ENCODE measurements around the gene OSBPL8.

DNA sequence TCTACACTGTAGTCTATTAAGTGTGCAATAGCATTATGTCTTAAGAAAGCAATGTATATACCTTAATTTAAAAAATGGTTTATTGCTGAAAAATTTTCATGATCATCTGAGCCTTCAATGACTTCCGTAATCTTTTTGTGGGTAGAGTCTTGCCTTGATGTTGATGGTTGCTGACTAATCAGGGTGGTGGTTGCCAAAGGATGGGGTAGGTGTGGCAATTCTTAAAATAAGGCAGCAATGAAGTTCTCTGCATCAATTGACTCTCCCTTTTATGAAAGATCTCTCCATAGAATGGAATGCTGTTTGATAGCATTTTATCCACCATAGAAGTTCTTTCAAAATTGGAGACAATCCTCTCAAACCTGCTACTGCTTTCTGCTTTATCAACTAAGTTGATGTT lies 252.5 kb downstream of the OSBPL8 start:
- TF ChIP-seq ZFP3 (CRISPR knock-in tag; IDR thresholded peaks at IDR 0.05) (no peak), ZNF8 (CRISPR knock-in tag; IDR thresholded peaks at IDR 0.05) (no peak)
- TF ChIP-seq, protein P1, sequence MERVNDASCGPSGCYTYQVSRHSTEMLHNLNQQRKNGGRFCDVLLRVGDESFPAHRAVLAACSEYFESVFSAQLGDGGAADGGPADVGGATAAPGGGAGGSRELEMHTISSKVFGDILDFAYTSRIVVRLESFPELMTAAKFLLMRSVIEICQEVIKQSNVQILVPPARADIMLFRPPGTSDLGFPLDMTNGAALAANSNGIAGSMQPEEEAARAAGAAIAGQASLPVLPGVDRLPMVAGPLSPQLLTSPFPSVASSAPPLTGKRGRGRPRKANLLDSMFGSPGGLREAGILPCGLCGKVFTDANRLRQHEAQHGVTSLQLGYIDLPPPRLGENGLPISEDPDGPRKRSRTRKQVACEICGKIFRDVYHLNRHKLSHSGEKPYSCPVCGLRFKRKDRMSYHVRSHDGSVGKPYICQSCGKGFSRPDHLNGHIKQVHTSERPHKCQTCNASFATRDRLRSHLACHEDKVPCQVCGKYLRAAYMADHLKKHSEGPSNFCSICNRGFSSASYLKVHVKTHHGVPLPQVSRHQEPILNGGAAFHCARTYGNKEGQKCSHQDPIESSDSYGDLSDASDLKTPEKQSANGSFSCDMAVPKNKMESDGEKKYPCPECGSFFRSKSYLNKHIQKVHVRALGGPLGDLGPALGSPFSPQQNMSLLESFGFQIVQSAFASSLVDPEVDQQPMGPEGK (CRISPR knock-in tag; IDR thresholded peaks at IDR 0.05; ENCODE audit: borderline replicate concordance), result no peak
